Endothelial cell (in vitro differentiated cells): ENCODE results near the gene UBE2I. TPM values are rescaled to one million over a fixed set of nuclear protein-coding genes. Genes with fewer than 3 reads are reported as not detected.

Experiments used
- DNase-seq: peaks from one replicate; pipeline ENCODE4 v3.0.0; 2021; ENCODE audit warnings: low spot score
- H3K27ac Mint-ChIP-seq: one replicate; pipeline ENCODE4 v1.8.0; 2021; ENCODE audit warnings: mixed read lengths, inconsistent platforms; ENCODE audit not compliant: unreplicated experiment
- H3K27me3 Mint-ChIP-seq: one replicate; pipeline ENCODE4 v1.8.0; 2021; ENCODE audit warnings: mild to moderate bottlenecking, moderate library complexity, mixed read lengths, inconsistent platforms; ENCODE audit not compliant: unreplicated experiment
- H3K36me3 Mint-ChIP-seq: one replicate; pipeline ENCODE4 v1.8.0; 2021; ENCODE audit warnings: mild to moderate bottlenecking, low read depth, mixed read lengths, inconsistent platforms; ENCODE audit not compliant: unreplicated experiment
- H3K4me1 Mint-ChIP-seq: one replicate; pipeline ENCODE4 v1.8.0; 2021; ENCODE audit warnings: mild to moderate bottlenecking, mixed read lengths, inconsistent platforms; ENCODE audit not compliant: unreplicated experiment
- H3K4me3 Mint-ChIP-seq: one replicate; pipeline ENCODE4 v1.8.0; 2021; ENCODE audit warnings: mild to moderate bottlenecking, mixed read lengths, inconsistent platforms; ENCODE audit not compliant: unreplicated experiment
- H3K9me3 Mint-ChIP-seq: one replicate; pipeline ENCODE4 v1.8.0; 2021; ENCODE audit warnings: mixed read lengths, inconsistent platforms; ENCODE audit not compliant: unreplicated experiment
- long read RNA-seq: library from polyadenylated mRNA; unstranded; transcript quantifications from one replicate; pipeline ENCODE4 v2.0.0, GENCODE V29; 2020; ENCODE audit not compliant: unreplicated experiment
- total RNA-seq: library from RNA; stranded (reverse); fragmentation: NEBNext Ultra II Directional; extraction: Animal tissue kit (Norgen Biotek cat#: 25700); gene quantifications from one replicate; pipeline ENCODE4 v1.2.1, GENCODE V29; 2021; ENCODE audit not compliant: unreplicated experiment
- TF ChIP-seq, protein P1 (sequence below): fragments of 200-600 bp; sonication (generic); IDR thresholded peaks from one replicate; pipeline ENCODE4 v1.5.0; 2021; ENCODE audit warnings: antibody characterized with exemption; ENCODE audit not compliant: unreplicated experiment

The UBE2I gene
- 167 TPM for total RNA-seq
- long read RNA-seq, transcript UBE2I-208 (4 exons, 1,771 nt): minor isoform, 5 of 31 reads
- long read RNA-seq, transcript UBE2I-203 (7 exons, 2,976 nt): major isoform, 24 of 31 reads
- long read RNA-seq, partial matches to known transcripts: 0 of 31 reads
- long read RNA-seq, other reads (novel, unspliced or antisense): 1 of 31 reads

- Mint-ChIP-seq H3K27ac (peak within 1 kb of the TSS; percentile 98), H3K4me3 (peak within 1 kb of the TSS; percentile 99), H3K4me1 (peaks cover 14% of the 10 kb centered on the region), H3K9me3 (no peaks in the 10 kb centered on the region), H3K27me3 (peaks cover 9% of the 10 kb centered on the region), H3K36me3 (peaks cover 5% of the 10 kb centered on the region)
- TF ChIP-seq, protein P1, sequence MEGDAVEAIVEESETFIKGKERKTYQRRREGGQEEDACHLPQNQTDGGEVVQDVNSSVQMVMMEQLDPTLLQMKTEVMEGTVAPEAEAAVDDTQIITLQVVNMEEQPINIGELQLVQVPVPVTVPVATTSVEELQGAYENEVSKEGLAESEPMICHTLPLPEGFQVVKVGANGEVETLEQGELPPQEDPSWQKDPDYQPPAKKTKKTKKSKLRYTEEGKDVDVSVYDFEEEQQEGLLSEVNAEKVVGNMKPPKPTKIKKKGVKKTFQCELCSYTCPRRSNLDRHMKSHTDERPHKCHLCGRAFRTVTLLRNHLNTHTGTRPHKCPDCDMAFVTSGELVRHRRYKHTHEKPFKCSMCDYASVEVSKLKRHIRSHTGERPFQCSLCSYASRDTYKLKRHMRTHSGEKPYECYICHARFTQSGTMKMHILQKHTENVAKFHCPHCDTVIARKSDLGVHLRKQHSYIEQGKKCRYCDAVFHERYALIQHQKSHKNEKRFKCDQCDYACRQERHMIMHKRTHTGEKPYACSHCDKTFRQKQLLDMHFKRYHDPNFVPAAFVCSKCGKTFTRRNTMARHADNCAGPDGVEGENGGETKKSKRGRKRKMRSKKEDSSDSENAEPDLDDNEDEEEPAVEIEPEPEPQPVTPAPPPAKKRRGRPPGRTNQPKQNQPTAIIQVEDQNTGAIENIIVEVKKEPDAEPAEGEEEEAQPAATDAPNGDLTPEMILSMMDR: no peak
- peak; percentile 98 for DNase-seq
Measured at GRCh38 chr16:1308977-1309885, at the start of gene UBE2I. TSS of gene UBE2I (plus strand) at chr16:1309636. CDS start at chr16:1314031, 4,395 bp downstream.

DNA sequence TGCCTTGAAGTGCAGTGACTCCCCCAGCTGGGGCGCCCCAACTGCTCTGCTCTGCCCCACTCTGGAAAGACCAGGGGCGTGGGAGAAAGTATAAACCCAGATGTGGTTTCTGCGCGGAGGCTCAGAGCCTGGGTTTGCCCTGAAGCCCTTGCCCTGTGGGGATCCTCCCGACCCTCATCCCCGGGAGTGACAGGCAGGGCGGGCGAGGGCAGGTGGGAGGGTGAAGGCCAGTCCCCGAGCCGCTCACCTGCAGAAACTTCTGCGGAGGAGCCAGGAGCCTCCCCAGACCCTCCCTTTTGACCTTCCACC, 49.7 kb upstream of the UBE2I start:
- Mint-ChIP-seq H3K4me1 (no peaks in the 10 kb centered on the region), H3K4me3 (no peak overlapping the region), H3K9me3 (no peaks in the 10 kb centered on the region), H3K27ac (no peak overlapping the region), H3K27me3 (peaks cover 13% of the 10 kb centered on the region), H3K36me3 (peaks cover 4% of the 10 kb centered on the region)
- TF ChIP-seq, protein P1: no peak
- DNase-seq: no peak

GRCh38 chr16:1260101-1260680, 49.2 kb upstream of the UBE2I start:
- TF ChIP-seq, protein P1: no peak
- peaks cover 4% of the 10 kb centered on the region for H3K36me3 Mint-ChIP-seq
- DNase-seq: no peak
- no peaks in the 10 kb centered on the region for H3K4me1 Mint-ChIP-seq
- no peaks in the 10 kb centered on the region for H3K9me3 Mint-ChIP-seq
- H3K4me3 Mint-ChIP-seq: no peak overlapping the region
- H3K27me3 Mint-ChIP-seq: peaks cover 16% of the 10 kb centered on the region
- H3K27ac Mint-ChIP-seq: no peak overlapping the region

GRCh38 chr16:1261131-1261892, 48.1 kb upstream of the UBE2I start:
- Mint-ChIP-seq H3K27ac (no peak overlapping the region), H3K36me3 (peaks cover 4% of the 10 kb centered on the region), H3K27me3 (peaks cover 18% of the 10 kb centered on the region), H3K4me3 (no peak overlapping the region), H3K9me3 (no peaks in the 10 kb centered on the region), H3K4me1 (no peaks in the 10 kb centered on the region)
- DNase-seq: no peak
- TF ChIP-seq, protein P1: no peak
